Measurements from ENCODE around the gene GPRC5D. TPM values are rescaled to one million over a fixed set of nuclear protein-coding genes. Genes with fewer than 3 reads are reported as not detected.

Gene GPRC5D
- total RNA-seq, 1 experiment from 2014 or later: 0.33 TPM

- no peak for TF ChIP-seq JAZF1 (CRISPR knock-in tag; IDR thresholded peaks at IDR 0.05)
- TF ChIP-seq FOXJ3 (CRISPR knock-in tag; IDR thresholded peaks at IDR 0.05; ENCODE audit: borderline replicate concordance): no peak
- no peak for TF ChIP-seq AFF4 (CRISPR knock-in tag; IDR thresholded peaks at IDR 0.05; ENCODE audit: borderline replicate concordance)
- TF ChIP-seq ATF6 (CRISPR knock-in tag; IDR thresholded peaks at IDR 0.05): no peak
- TF ChIP-seq, protein P1, sequence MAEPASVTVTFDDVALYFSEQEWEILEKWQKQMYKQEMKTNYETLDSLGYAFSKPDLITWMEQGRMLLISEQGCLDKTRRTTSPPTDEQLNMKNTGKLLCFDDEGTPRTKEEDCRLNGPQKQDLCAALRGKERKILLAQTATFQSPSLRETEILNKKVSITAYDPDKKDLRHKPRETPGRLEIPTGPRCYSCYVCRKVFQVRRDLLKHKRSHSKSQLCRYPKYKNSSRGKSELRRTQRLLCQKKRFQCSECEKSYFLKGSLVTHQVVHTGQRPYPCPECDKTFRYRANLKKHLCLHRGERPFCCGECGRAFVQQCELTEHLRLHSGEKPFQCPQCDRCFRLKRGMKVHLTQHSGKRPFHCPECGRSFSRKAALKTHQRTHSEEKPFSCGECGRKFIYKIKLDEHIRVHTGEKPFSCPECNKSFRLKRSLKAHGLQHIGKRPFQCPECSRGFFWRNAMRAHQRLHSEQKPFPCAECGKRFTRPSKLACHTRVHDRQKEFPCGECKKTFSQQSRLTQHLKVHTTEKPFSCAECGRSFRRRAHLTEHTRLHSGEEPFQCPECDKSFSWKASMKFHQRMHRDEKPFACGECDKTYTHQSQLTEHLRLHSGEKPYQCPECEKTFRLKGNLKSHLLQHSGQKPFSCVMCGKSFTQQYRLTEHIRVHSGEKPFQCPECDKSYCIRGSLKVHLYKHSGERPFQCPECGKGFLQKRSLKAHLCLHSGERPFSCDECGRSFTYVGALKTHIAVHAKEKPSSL (CRISPR knock-in tag; conservative IDR thresholded peaks at IDR 0.05): no peak
- no peak for TF ChIP-seq ZNF121 (CRISPR knock-in tag; IDR thresholded peaks at IDR 0.05)
- TF ChIP-seq SMAD4 (CRISPR knock-in tag; IDR thresholded peaks at IDR 0.05): no peak
Observed at GRCh38 chr12:12936983-12937491, 14.9 kb downstream of the GPRC5D start (continued).

- H3K27me3 Mint-ChIP-seq (ENCODE audit: low read depth): no peaks in the 10 kb centered on the region; the same call in 1 of the 2 replicates
- H3K4me1 Mint-ChIP-seq: peaks cover 5% of the 10 kb centered on the region
- POLR2A ChIA-PET: no interaction called here
- no peak overlapping the region for H3K27ac Mint-ChIP-seq
- no peaks in the 10 kb centered on the region for H3K36me3 Mint-ChIP-seq
- H3K4me3 Mint-ChIP-seq: no peak overlapping the region
- CTCF ChIA-PET: interaction anchor here (1.6 to 1.8 kb wide), 2 partner anchors 41 to 277 kb away, joined by 4 to 9 read pairs; no protein-coding TSS in a partner anchor
- ATAC-seq: no peak
- peaks cover 7% of the 10 kb centered on the region for H3K9me3 Mint-ChIP-seq
- no peak for TF ChIP-seq ATF1 (CRISPR knock-in tag; IDR thresholded peaks at IDR 0.05)
- no peak for DNase-seq (ENCODE audit: low spot score)
Observed at GRCh38 chr12:12934556-12934955, 17.4 kb downstream of the GPRC5D start.

- no peak overlapping the region for H3K4me3 Mint-ChIP-seq
- no peak overlapping the region for H3K27ac Mint-ChIP-seq
- peaks cover 7% of the 10 kb centered on the region for H3K9me3 Mint-ChIP-seq
- no peak for DNase-seq (ENCODE audit: low spot score)
- H3K36me3 Mint-ChIP-seq: no peaks in the 10 kb centered on the region
- H3K27me3 Mint-ChIP-seq (ENCODE audit: low read depth): no peaks in the 10 kb centered on the region; the same call in 1 of the 2 replicates
- H3K4me1 Mint-ChIP-seq: peaks cover 5% of the 10 kb centered on the region
- ChIA-PET POLR2A (no interaction called here), CTCF (interaction anchor here (1.0 to 1.8 kb wide), 4 partner anchors 17 to 278 kb away, joined by 3 to 9 read pairs (median 4); no protein-coding TSS in a partner anchor)
- ATAC-seq: no peak
- TF ChIP-seq USF2 (CRISPR knock-in tag; IDR thresholded peaks at IDR 0.05) (no peak), CTCF (IDR thresholded peaks at IDR 0.05) (no peak), ELF4 (CRISPR knock-in tag; IDR thresholded peaks at IDR 0.05; ENCODE audit: low read depth) (no peak), HMGA2 (CRISPR knock-in tag; IDR thresholded peaks at IDR 0.05) (no peak), OVOL2 (CRISPR knock-in tag; IDR thresholded peaks at IDR 0.05; ENCODE audit: borderline replicate concordance) (no peak), SMAD3 (CRISPR knock-in tag; IDR thresholded peaks at IDR 0.05; ENCODE audit: borderline replicate concordance) (no peak), ATF3 (CRISPR knock-in tag; conservative IDR thresholded peaks at IDR 0.05) (no peak), ZNF512 (CRISPR knock-in tag; IDR thresholded peaks at IDR 0.05; ENCODE audit: borderline replicate concordance) (no peak), ZNF232 (CRISPR knock-in tag; IDR thresholded peaks at IDR 0.05) (no peak), NFE2L1 (CRISPR knock-in tag; IDR thresholded peaks at IDR 0.05) (no peak), ATF1 (CRISPR knock-in tag; IDR thresholded peaks at IDR 0.05) (no peak), RORB (CRISPR knock-in tag; IDR thresholded peaks at IDR 0.05) (no peak), ZNF671 (CRISPR knock-in tag; IDR thresholded peaks at IDR 0.05) (no peak), ZNF396 (CRISPR knock-in tag; IDR thresholded peaks at IDR 0.05; ENCODE audit: borderline replicate concordance) (no peak)
Observed at GRCh38 chr12:12933742-12934141, 18.2 kb downstream of the GPRC5D start.

All from WTC11 (cell line).